Gastrocnemius medialis (tissue), 4 donors: ENCODE results near the gene KNDC1. TPM values are rescaled to one million over a fixed set of nuclear protein-coding genes. Genes with fewer than 3 reads are reported as not detected.
"Not testable (repeated sequence)": the region's sequence is repeated elsewhere in the genome, so short reads cannot be mapped to it uniquely, and the experiment has no call there.

ENCODE experiments used
- ATAC-seq, 2 donors: fragments of 150-250 bp; one replicate each; pipeline ENCODE4 v1.9.1; 2016
- DNase-seq, 2 donors: peaks; one replicate each; pipeline ENCODE4 v3.0.0-alpha.2; 2019
- H3K27ac ChIP-seq, 4 donors: fragments of 200-600 bp; sonication (generic); 1 replicate in 1 of 4; 2 replicates in 3 of 4; pipeline ENCODE4 v1.5.1; 2016 to 2018; ENCODE audit warnings: mild to moderate bottlenecking in 2 of 4, moderate library complexity in 1 of 4
- H3K27me3 ChIP-seq, 3 donors: fragments of 200-600 bp; sonication (generic) in 2 of 3; 1 replicate in 1 of 3; 2 replicates in 2 of 3; pipeline versions ENCODE4 v1.5.1 to v1.6.0; 2016 to 2019; ENCODE audit warnings: mild to moderate bottlenecking in 1 of 3, moderate library complexity in 1 of 3
- H3K36me3 ChIP-seq, 2 donors: fragments of 200-600 bp; sonication (generic) in 1 of 2; one replicate each; pipeline ENCODE4 v1.5.1; 2017 to 2018
- H3K4me1 ChIP-seq, 2 donors: fragments of 200-600 bp; sonication (generic) in 1 of 2; one replicate each; pipeline ENCODE4 v1.5.1; 2016 to 2017; ENCODE audit warnings: mild to moderate bottlenecking in 2 of 2
- H3K4me3 ChIP-seq, 4 donors: fragments of 200-600 bp; sonication (generic) in 3 of 4; 1 replicate in 1 of 4; 2 replicates in 3 of 4; pipeline ENCODE4 v1.5.1; 2016 to 2019; ENCODE audit warnings: mild to moderate bottlenecking in 2 of 4
- H3K9me3 ChIP-seq, 3 donors: fragments of 200-600 bp; sonication (generic) in 2 of 3; 1 replicate in 1 of 3; 2 replicates in 2 of 3; pipeline ENCODE4 v1.5.1; 2016 to 2019
- POLR2A ChIP-seq, 2 donors: fragments of 450-650 bp; IDR thresholded peaks; one replicate each; pipeline ENCODE4 v1.6.1; 2017; ENCODE audit warnings: antibody characterized with exemption in 2 of 2, mild to moderate bottlenecking in 2 of 2, moderate library complexity in 2 of 2
- in situ Hi-C, 4 donors: fragments of 200-750 bp; cut with MboI; loops; one replicate each; pipeline versions ENCODE4 v1.15.0 to v1.8.0; 2017; ENCODE audit warnings: low sequenced_read_pairs in 4 of 4
- intact Hi-C: fragments of 100-400 bp; cut with DNase I; formaldehyde crosslinking; loops from one replicate; pipeline ENCODE4 v1.15.1; 2023; ENCODE audit warnings: low total_unique reads
- total RNA-seq, 4 donors: library from RNA; depleted of rRNA; stranded (reverse); fragments of >200 nt; gene quantifications; one replicate each; pipeline versions ENCODE4 v1.1.0 to v1.2.3, GENCODE V29; 2016
- TF ChIP-seq, protein P1 (sequence below), 5 experiments: fragments of 450-650 bp in 3 of 5; fragments of 200-600 bp in 2 of 5; sonication (generic) in 2 of 5; IDR thresholded peaks in 4 of 5; conservative IDR thresholded peaks in 1 of 5; 1 replicate in 4 of 5; 2 replicates in 1 of 5; pipeline ENCODE4 v1.5.1; 2016 to 2019; ENCODE audit warnings: antibody characterized with exemption in 5 of 5, mild to moderate bottlenecking in 3 of 5, moderate library complexity in 3 of 5

Gene KNDC1
- total RNA-seq, 4 donors from 2014 or later, result 0.04 to 0.13 TPM; not detected in 2

GRCh38 chr10:133230387-133231195 is 70.6 kb downstream of the KNDC1 start:
- no peaks in the 10 kb centered on the region for H3K36me3 ChIP-seq
- no peaks in the 10 kb centered on the region for H3K4me1 ChIP-seq
- H3K27ac ChIP-seq, result no peak overlapping the region
- intact Hi-C loops, result no loop called here
- H3K27me3 ChIP-seq, result peaks cover 64 to 76% (median 64%) of the 10 kb centered on the region in 3 donors
- ATAC-seq (no peak), DNase-seq (no peak)
- in situ Hi-C loops, result no loop called here
- H3K4me3 ChIP-seq, result no peak overlapping the region
- no peaks in the 10 kb centered on the region for H3K9me3 ChIP-seq
- TF ChIP-seq, protein P1, sequence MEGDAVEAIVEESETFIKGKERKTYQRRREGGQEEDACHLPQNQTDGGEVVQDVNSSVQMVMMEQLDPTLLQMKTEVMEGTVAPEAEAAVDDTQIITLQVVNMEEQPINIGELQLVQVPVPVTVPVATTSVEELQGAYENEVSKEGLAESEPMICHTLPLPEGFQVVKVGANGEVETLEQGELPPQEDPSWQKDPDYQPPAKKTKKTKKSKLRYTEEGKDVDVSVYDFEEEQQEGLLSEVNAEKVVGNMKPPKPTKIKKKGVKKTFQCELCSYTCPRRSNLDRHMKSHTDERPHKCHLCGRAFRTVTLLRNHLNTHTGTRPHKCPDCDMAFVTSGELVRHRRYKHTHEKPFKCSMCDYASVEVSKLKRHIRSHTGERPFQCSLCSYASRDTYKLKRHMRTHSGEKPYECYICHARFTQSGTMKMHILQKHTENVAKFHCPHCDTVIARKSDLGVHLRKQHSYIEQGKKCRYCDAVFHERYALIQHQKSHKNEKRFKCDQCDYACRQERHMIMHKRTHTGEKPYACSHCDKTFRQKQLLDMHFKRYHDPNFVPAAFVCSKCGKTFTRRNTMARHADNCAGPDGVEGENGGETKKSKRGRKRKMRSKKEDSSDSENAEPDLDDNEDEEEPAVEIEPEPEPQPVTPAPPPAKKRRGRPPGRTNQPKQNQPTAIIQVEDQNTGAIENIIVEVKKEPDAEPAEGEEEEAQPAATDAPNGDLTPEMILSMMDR (IDR thresholded peaks at IDR 0.05 in 4 of 5, conservative IDR thresholded peaks at IDR 0.05 in 1 of 5), result no peak
- TF ChIP-seq POLR2A (IDR thresholded peaks at IDR 0.05), result no peak

DNA sequence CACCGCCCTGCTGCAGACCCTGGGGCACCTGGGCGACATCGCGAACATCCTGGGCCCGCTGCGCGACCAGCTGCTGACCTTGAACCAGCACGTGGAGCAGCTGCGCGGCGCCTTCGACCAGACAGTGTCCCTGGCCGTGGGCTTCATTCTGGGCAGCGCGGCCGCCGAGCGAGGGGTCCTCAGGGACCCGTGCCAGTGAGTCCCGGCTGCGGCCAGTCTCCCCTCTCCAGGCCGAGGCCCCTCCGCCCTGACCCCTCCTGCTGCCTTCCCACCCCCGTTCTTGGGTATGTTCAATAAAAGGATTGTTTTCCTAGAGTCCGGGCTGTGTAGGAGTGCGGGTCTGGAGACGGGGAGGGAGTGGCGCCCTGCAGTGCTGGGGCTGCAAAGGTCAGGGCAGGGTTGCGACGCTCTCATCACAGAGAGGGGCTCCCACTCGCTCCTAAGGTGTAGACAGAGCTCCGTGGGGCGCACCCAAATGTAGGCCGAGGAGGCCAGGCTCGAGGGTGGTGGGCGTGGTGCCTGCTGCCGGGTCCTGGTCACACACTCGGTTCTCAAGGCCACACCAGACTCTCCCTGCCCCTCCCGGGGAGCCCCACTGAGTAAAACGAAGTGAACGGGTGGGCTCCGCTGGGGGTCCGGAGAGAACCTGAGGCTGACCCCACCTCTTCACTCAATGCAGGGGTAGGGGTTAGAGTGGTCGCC is 71.4 kb downstream of the KNDC1 start:
- intact Hi-C loops (no loop called here), in situ Hi-C loops (no loop called here)
- no peaks in the 10 kb centered on the region for H3K9me3 ChIP-seq
- ATAC-seq (no peak), DNase-seq (no peak)
- H3K27ac ChIP-seq, result no peak overlapping the region
- H3K4me3 ChIP-seq, result no peak overlapping the region
- peaks cover 57 to 75% (median 69%) of the 10 kb centered on the region in 3 donors for H3K27me3 ChIP-seq
- TF ChIP-seq, protein P1 (IDR thresholded peaks at IDR 0.05 in 4 of 5, conservative IDR thresholded peaks at IDR 0.05 in 1 of 5), result no peak
- no peak for TF ChIP-seq POLR2A (IDR thresholded peaks at IDR 0.05)
- H3K4me1 ChIP-seq, result no peaks in the 10 kb centered on the region
- no peaks in the 10 kb centered on the region for H3K36me3 ChIP-seq

DNA sequence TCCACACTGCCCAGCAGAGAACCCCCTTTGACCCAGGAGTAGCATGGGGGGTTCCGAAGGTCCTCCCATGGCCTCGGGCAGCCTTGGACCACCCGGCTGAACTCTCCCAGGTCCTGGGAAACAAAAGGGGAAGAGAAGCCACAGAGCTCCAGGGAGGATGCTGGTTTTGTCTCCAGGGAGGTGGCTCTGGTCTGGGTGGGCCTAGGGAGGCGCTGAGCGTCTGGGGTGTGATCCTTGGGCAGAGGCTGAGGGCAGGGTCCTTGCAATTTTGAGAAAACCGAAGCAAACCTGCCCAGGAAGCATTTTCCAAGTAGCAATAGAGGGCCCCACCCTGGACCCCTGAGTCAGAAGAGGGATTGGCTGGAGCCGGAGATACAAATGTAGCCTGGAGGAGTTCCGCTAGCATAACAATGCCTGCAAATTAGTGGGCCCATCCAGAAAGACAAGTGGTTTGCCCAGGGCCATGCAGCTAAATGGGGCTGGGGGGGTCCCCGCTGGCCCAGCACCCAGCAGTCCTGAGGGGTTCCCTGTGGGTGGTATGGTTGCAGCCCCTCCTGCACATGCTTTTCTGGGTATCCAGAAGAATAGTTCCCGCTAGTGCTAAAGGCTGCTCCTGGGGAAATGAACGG is 72.0 kb downstream of the KNDC1 start:
- intact Hi-C loops (no loop called here), in situ Hi-C loops (no loop called here)
- ATAC-seq (no peak), DNase-seq (no peak)
- Histone ChIP-seq H3K9me3 (no peaks in the 10 kb centered on the region), H3K36me3 (no peaks in the 10 kb centered on the region), H3K4me1 (no peaks in the 10 kb centered on the region), H3K27ac (no peak overlapping the region), H3K27me3 (peaks cover 55 to 75% (median 71%) of the 10 kb centered on the region in 3 donors), H3K4me3 (no peak overlapping the region)
- TF ChIP-seq POLR2A (IDR thresholded peaks at IDR 0.05), result no peak
- TF ChIP-seq, protein P1 (IDR thresholded peaks at IDR 0.05 in 4 of 5, conservative IDR thresholded peaks at IDR 0.05 in 1 of 5), result no peak

- H3K9me3 ChIP-seq, H3K4me1 ChIP-seq, intact Hi-C loops, ATAC-seq, H3K27ac ChIP-seq, H3K4me3 ChIP-seq, DNase-seq, H3K36me3 ChIP-seq, in situ Hi-C loops: not testable (repeated sequence)
- peaks cover 56 to 75% (median 73%) of the 10 kb centered on the region in 3 donors for H3K27me3 ChIP-seq
Measured at GRCh38 chr10:133234796-133235195, 74.8 kb downstream of the KNDC1 start.
